PC-9 (cell line): ENCODE data around the gene AAR2. TPM values are rescaled to one million over a fixed set of nuclear protein-coding genes. Genes with fewer than 3 reads are reported as not detected.

Experiments used
- BruUV-seq: library from RNA; stranded (reverse); fragments of 400-500 nt; replicated peaks from 2 replicates; lab custom pipeline; 2021; lab: Mats Ljungman, UMichigan
- CTCF ChIA-PET: fragments of 300-600 bp; sonication (Branson Sonifier 250); formaldehyde crosslinking; loops from one replicate; lab custom pipeline; 2022; ENCODE audit warnings: antibody characterized with exemption; lab: Charles Lee
- POLR2A ChIA-PET: fragments of 300-600 bp; sonication (Branson Sonifier 250); formaldehyde crosslinking; loops from one replicate; lab custom pipeline; 2022; ENCODE audit warnings: antibody characterized with exemption; ENCODE audit not compliant: unreplicated experiment; lab: Charles Lee
- DNase-seq, 2 experiments: peaks; one replicate each; pipeline versions ENCODE4 v3.0.0 to v3.0.0-alpha.2; 2015 to 2022; ENCODE audit warnings: mixed read lengths in 1 of 2
- H2AFZ ChIP-seq: fragments of 200-600 bp; sonication (generic); 2 replicates; pipeline ENCODE4 v1.8.1; 2017; ENCODE audit warnings: antibody characterized with exemption
- H3F3A ChIP-seq: fragments of 200-600 bp; sonication (generic); 2 replicates; pipeline ENCODE4 v1.8.1; 2017; ENCODE audit warnings: antibody characterized with exemption, mild to moderate bottlenecking, low read depth; ENCODE audit not compliant: insufficient read depth
- H3K27ac ChIP-seq: fragments of 200-600 bp; sonication (generic); 2 replicates; pipeline ENCODE4 v1.6.1; 2016; ENCODE audit warnings: mixed run types
- H3K27me3 ChIP-seq: fragments of 200-600 bp; sonication (generic); 2 replicates; pipeline ENCODE4 v1.6.1; 2016; ENCODE audit warnings: low read depth, mixed run types; ENCODE audit not compliant: insufficient read depth
- H3K36me3 ChIP-seq: fragments of 200-600 bp; sonication (generic); 2 replicates; pipeline ENCODE4 v1.6.1; 2016; ENCODE audit warnings: low read depth, mixed run types
- H3K4me1 ChIP-seq: fragments of 200-600 bp; sonication (generic); replicated peaks from 2 replicates; pipeline ENCODE4 v1.6.1; 2016; ENCODE audit warnings: mixed run types; ENCODE audit not compliant: insufficient read depth
- H3K4me2 ChIP-seq: fragments of 200-600 bp; sonication (generic); 2 replicates; pipeline ENCODE4 v1.6.1; 2017; ENCODE audit warnings: mixed run types
- H3K4me3 ChIP-seq: fragments of 200-600 bp; sonication (generic); 2 replicates; pipeline ENCODE4 v1.6.1; 2016; ENCODE audit warnings: mixed run types
- H3K79me2 ChIP-seq: fragments of 200-600 bp; sonication (generic); 2 replicates; pipeline ENCODE4 v1.6.1; 2017; ENCODE audit warnings: low read depth, mixed run types
- H3K9me2 ChIP-seq: fragments of 200-600 bp; sonication (generic); 2 replicates; pipeline ENCODE4 v1.8.1; 2017; ENCODE audit warnings: mild to moderate bottlenecking; ENCODE audit not compliant: insufficient read depth
- H3K9me3 ChIP-seq: fragments of 200-600 bp; sonication (generic); 2 replicates; pipeline ENCODE4 v1.8.1; 2016; ENCODE audit warnings: low read depth; ENCODE audit not compliant: insufficient read depth
- H4K20me1 ChIP-seq: fragments of 200-600 bp; sonication (generic); 2 replicates; pipeline ENCODE4 v1.8.1; 2017; ENCODE audit not compliant: insufficient read depth
- EZH2 ChIP-seq: fragments of 200-600 bp; sonication (generic); IDR thresholded peaks from 2 replicates; pipeline ENCODE4 v1.8.0; 2017; ENCODE audit warnings: antibody characterized with exemption, low read depth
- intact Hi-C: fragments of 100-400 bp; cut with micrococcal nuclease; formaldehyde crosslinking; loops from one replicate; pipeline ENCODE4 v1.10.0; 2022; ENCODE audit not compliant: unreplicated experiment
- total RNA-seq: library from RNA; stranded (reverse); gene quantifications from 2 replicates; pipeline ENCODE4 v1.2.3, GENCODE V29; 2021
- TF ChIP-seq, protein P1 (sequence below): fragments of 200-600 bp; sonication (generic); conservative IDR thresholded peaks from 2 replicates; pipeline ENCODE4 v1.6.1; 2017; ENCODE audit warnings: mixed run types, antibody characterized with exemption, mild to moderate bottlenecking, moderate library complexity

AAR2 gene
- total RNA-seq, 1 experiment from 2014 or later, result 25.7 TPM

DNA sequence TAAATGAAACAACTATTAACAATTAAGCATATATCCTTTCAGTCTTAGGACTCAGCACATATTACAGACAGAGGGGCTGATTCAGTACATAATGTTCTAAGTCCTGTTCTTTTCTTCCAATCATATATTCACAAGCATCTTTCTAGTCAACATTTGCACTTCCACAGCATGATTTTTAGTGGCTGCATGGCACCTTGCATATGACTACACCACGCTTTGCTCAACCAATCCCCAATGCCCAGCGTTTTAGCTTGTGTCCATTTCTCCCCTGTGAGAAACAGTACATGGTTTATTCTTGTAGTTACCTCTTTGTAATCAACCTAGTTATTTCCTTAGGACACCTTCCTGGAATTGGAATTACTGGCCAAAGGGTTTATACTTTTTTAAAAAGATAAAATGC is 33.2 kb downstream of the AAR2 start:
- DNase-seq, result no peak
- Histone ChIP-seq H3K9me3 (no peaks in the 10 kb centered on the region), H3K27me3 (peaks cover 6% of the 10 kb centered on the region), H4K20me1 (no peaks in the 10 kb centered on the region), H3K9me2 (no peaks in the 10 kb centered on the region), H3K4me2 (no peak overlapping the region), H3K36me3 (no peaks in the 10 kb centered on the region), H3K27ac (no peak overlapping the region), H3K4me1 (no peaks in the 10 kb centered on the region), H3F3A (no peaks in the 10 kb centered on the region), H3K79me2 (no peaks in the 10 kb centered on the region), H2AFZ (no peak overlapping the region), H3K4me3 (no peak overlapping the region)
- no TSS peak for BruUV-seq
- ChIA-PET POLR2A (no interaction called here), CTCF (no interaction called here)
- no peak for TF ChIP-seq EZH2
- TF ChIP-seq, protein P1, sequence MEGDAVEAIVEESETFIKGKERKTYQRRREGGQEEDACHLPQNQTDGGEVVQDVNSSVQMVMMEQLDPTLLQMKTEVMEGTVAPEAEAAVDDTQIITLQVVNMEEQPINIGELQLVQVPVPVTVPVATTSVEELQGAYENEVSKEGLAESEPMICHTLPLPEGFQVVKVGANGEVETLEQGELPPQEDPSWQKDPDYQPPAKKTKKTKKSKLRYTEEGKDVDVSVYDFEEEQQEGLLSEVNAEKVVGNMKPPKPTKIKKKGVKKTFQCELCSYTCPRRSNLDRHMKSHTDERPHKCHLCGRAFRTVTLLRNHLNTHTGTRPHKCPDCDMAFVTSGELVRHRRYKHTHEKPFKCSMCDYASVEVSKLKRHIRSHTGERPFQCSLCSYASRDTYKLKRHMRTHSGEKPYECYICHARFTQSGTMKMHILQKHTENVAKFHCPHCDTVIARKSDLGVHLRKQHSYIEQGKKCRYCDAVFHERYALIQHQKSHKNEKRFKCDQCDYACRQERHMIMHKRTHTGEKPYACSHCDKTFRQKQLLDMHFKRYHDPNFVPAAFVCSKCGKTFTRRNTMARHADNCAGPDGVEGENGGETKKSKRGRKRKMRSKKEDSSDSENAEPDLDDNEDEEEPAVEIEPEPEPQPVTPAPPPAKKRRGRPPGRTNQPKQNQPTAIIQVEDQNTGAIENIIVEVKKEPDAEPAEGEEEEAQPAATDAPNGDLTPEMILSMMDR, result no peak
- intact Hi-C loops, result no loop called here

DNA sequence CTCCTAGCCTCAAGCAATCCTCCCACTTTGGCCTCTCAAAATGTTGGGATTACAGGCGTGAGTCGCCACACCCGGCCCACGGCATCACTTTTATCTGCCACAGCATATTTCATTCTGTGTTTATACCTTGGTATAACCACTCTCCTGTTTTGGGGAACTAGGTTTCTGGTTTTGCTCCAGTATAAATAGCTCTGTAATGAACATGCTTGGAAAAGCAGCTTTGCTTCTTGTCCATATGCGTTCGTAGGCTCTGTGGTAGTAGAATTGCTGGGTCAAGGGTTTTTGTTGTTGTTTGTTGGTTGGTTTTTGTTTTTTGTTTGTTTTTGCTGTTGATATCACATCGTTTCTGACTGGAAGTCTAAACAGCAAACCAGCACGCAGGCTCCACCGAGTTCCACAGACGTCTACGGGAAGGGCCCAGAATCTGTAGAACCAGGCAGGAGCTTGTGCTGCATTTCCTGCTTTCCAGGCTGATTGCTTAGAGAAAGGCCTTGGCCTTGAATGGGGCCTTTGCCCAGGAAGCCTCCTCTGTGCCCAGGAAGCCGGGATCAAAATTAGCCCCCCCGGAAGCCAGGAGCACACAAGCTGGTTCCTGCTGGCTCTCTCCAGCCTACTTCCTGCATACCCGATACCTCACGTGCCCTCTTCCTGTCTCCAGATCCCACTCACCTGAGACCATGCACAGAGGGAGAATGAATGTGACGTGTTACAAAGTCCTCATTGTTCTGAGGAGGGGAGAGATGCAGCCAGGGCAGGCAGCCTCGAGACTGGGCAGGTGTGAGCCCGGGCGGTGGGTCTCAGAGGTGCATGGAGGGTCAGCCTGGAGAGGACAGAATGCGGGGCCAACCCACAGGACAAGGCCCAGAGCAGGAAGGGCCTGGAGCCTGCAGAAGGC is 34.7 kb downstream of the AAR2 start:
- Histone ChIP-seq H4K20me1 (no peaks in the 10 kb centered on the region), H3K4me1 (no peaks in the 10 kb centered on the region), H3K27me3 (peaks cover 9% of the 10 kb centered on the region), H3K79me2 (no peaks in the 10 kb centered on the region), H3K36me3 (no peaks in the 10 kb centered on the region), H2AFZ (no peak overlapping the region), H3F3A (no peaks in the 10 kb centered on the region), H3K4me2 (no peak overlapping the region), H3K9me3 (no peaks in the 10 kb centered on the region), H3K27ac (no peak overlapping the region), H3K9me2 (no peaks in the 10 kb centered on the region), H3K4me3 (no peak overlapping the region)
- CTCF ChIA-PET, result no interaction called here
- intact Hi-C loops, result no loop called here
- BruUV-seq, result no TSS peak
- no peak for TF ChIP-seq EZH2
- TF ChIP-seq, protein P1, result no peak
- POLR2A ChIA-PET, result no interaction called here
- no peak for DNase-seq

DNA sequence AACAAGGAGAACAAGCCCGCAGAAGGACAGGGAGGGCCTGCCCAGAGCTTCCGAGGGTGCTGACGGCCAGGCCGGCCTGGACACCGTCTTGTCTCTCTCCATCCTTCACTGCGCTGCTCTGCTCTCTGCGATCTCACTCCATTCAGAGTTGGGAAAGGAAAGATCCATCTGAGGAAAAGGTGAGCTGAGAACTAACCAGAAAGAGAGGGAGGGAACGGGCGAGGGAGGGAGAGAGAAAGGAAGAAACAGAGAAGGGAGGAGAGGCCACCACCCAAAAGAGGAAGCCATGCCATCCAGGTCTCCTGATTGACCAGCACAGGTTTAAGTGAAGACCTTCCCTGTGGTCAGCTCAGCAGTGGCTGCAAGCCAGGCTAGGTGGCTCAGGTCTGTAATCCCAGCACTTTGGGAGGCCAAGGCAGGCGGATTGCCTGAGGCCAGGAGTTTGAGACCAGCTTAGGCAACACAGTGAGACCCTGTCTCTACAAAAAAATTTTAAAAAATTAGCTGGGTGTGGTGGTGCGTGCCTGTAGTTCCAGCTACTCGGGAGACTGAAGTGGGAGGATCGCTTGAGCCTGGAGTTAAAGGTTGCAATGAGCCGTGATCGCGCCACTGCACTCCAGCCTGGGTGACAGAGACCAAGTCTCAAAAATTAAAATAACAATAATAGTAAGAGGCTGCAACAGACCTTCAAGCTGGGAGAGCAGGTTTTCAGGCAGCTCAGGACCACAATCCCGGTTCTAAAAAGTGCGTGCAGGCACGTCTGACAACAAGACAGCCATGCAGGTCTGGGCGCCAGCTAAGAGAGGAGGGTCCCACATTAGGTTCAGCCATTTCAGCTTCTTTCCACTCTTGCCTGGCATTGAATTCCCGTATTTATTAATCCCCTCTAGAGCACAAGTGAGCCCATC is 35.6 kb downstream of the AAR2 start:
- TF ChIP-seq, protein P1, result no peak
- TF ChIP-seq EZH2, result no peak
- no peak overlapping the region for H3K4me2 ChIP-seq
- no peak overlapping the region for H2AFZ ChIP-seq
- no peaks in the 10 kb centered on the region for H3K9me3 ChIP-seq
- ChIA-PET POLR2A (interaction anchor here (0.7 kb wide), 1 partner anchor 75 kb away, joined by 3 read pairs; no protein-coding TSS in a partner anchor), CTCF (no interaction called here)
- H3K27me3 ChIP-seq, result peaks cover 15% of the 10 kb centered on the region
- intact Hi-C loops, result no loop called here
- H4K20me1 ChIP-seq, result no peaks in the 10 kb centered on the region
- no peaks in the 10 kb centered on the region for H3K36me3 ChIP-seq
- no peak overlapping the region for H3K4me3 ChIP-seq
- no peaks in the 10 kb centered on the region for H3K9me2 ChIP-seq
- H3F3A ChIP-seq, result no peaks in the 10 kb centered on the region
- no peak for DNase-seq
- no TSS peak for BruUV-seq
- no peaks in the 10 kb centered on the region for H3K4me1 ChIP-seq
- no peak overlapping the region for H3K27ac ChIP-seq
- H3K79me2 ChIP-seq, result no peaks in the 10 kb centered on the region
